B cell (primary cell): Measurements from ENCODE around the gene LPCAT1. TPM values are rescaled to one million over a fixed set of nuclear protein-coding genes. Genes with fewer than 3 reads are reported as not detected.

Experiments used
- ATAC-seq: fragments of 200-7000 bp; cut with Tn5 transposase; one replicate; pipeline ENCODE4 v1.10.0; 2021; ENCODE audit warnings: low read depth, mild to moderate bottlenecking, moderate number of reproducible peaks, moderate library complexity
- CTCF ChIA-PET: fragments of 350-600 bp; sonication (Branson Sonifier 250); formaldehyde crosslinking; loops from one replicate; lab custom pipeline; 2021; ENCODE audit warnings: antibody characterized with exemption, inconsistent platforms; lab: Charles Lee
- POLR2A ChIA-PET: fragments of 350-600 bp; sonication (Branson Sonifier 250); formaldehyde crosslinking; loops from one replicate; lab custom pipeline; 2021; ENCODE audit warnings: antibody characterized with exemption; lab: Charles Lee
- DNase-seq: peaks from one replicate; pipeline ENCODE4 v3.0.0; 2013
- H2AFZ ChIP-seq: 2 replicates; pipeline ENCODE4 v1.6.1; 2012; ENCODE audit warnings: mild to moderate bottlenecking, low read depth, low read length; ENCODE audit not compliant: insufficient read depth, poor library complexity, severe bottlenecking
- H3K27ac ChIP-seq, 2 donors: 1 replicate in 1 of 2; 2 replicates in 1 of 2; pipeline ENCODE4 v1.5.1; 2012 to 2013; ENCODE audit warnings: low read length in 2 of 2, mild to moderate bottlenecking in 2 of 2, moderate library complexity in 1 of 2
- H3K27me3 ChIP-seq, 4 experiments: fragments of 200-600 bp in 1 of 4; sonication (generic) in 1 of 4; replicated peaks in 1 of 4; 1 replicate in 2 of 4; 2 replicates in 2 of 4; pipeline versions ENCODE4 v1.6.1 to v1.7.0; 2013 to 2016; ENCODE audit warnings: low read length in 3 of 4, mild to moderate bottlenecking in 2 of 4, mixed read lengths in 1 of 4, moderate library complexity in 1 of 4; ENCODE audit not compliant: insufficient read depth in 4 of 4, control insufficient read depth in 3 of 4; ENCODE audit errors: control extremely low read depth in 1 of 4
- H3K36me3 ChIP-seq, 2 experiments: replicated peaks in 1 of 2; 1 replicate in 1 of 2; 2 replicates in 1 of 2; pipeline versions ENCODE4 v1.6.1 to v1.7.1; 2013; ENCODE audit warnings: low read length in 1 of 2; ENCODE audit not compliant: insufficient read depth in 2 of 2, control insufficient read depth in 1 of 2; ENCODE audit errors: control extremely low read depth in 1 of 2, extremely low read depth in 1 of 2
- H3K4me1 ChIP-seq, 2 donors: fragments of 200-600 bp in 1 of 2; sonication (generic) in 1 of 2; 1 replicate in 1 of 2; 2 replicates in 1 of 2; pipeline versions ENCODE4 v1.5.1 to v1.6.1; 2013 to 2017; ENCODE audit warnings: low read length in 2 of 2; ENCODE audit not compliant: control insufficient read depth in 2 of 2, insufficient read depth in 2 of 2
- H3K4me2 ChIP-seq: replicated peaks from 2 replicates; pipeline ENCODE3; 2012; ENCODE audit warnings: mild to moderate bottlenecking, low read depth, low read length; ENCODE audit not compliant: poor library complexity, severe bottlenecking
- H3K4me3 ChIP-seq, 5 experiments: fragments of 200-600 bp in 1 of 5; sonication (generic) in 1 of 5; 1 replicate in 3 of 5; 2 replicates in 2 of 5; pipeline versions ENCODE4 v1.5.1 to v1.7.0; 2011 to 2016; ENCODE audit warnings: low read length in 4 of 5, mild to moderate bottlenecking in 4 of 5, low read depth in 2 of 5, control low read depth in 1 of 5, moderate library complexity in 1 of 5; ENCODE audit not compliant: insufficient read depth in 1 of 5; ENCODE audit errors: control extremely low read depth in 1 of 5, extremely low read depth in 1 of 5
- H3K79me2 ChIP-seq: fragments of 200-600 bp; sonication (generic); one replicate; pipeline ENCODE4 v1.6.0; 2016; ENCODE audit warnings: low read length; ENCODE audit not compliant: control insufficient read depth, insufficient read depth
- H3K9ac ChIP-seq: fragments of 200-600 bp; sonication (generic); 2 replicates; pipeline ENCODE4 v1.6.1; 2017; ENCODE audit warnings: mild to moderate bottlenecking, low read length, moderate library complexity
- H3K9me3 ChIP-seq, 3 donors: one replicate each; pipeline versions ENCODE4 v1.6.1 to v1.7.1; 2013; ENCODE audit warnings: low read length in 2 of 3; ENCODE audit not compliant: control insufficient read depth in 2 of 3, insufficient read depth in 1 of 3; ENCODE audit errors: control extremely low read depth in 1 of 3
- H4K20me1 ChIP-seq: 2 replicates; pipeline ENCODE4 v1.6.0; 2012; ENCODE audit warnings: mild to moderate bottlenecking, low read length; ENCODE audit not compliant: insufficient read depth, control insufficient read depth, poor library complexity, severe bottlenecking
- H3K27ac Mint-ChIP-seq: one replicate; pipeline ENCODE4 v1.8.0; 2021; ENCODE audit warnings: mixed read lengths
- H3K27me3 Mint-ChIP-seq: one replicate; pipeline ENCODE4 v1.8.0; 2021; ENCODE audit warnings: mixed read lengths
- H3K4me1 Mint-ChIP-seq: one replicate; pipeline ENCODE4 v1.8.0; 2021; ENCODE audit warnings: mixed read lengths
- H3K4me3 Mint-ChIP-seq: one replicate; pipeline ENCODE4 v1.8.0; 2021; ENCODE audit warnings: mixed read lengths
- H3K9me3 Mint-ChIP-seq: one replicate; pipeline ENCODE4 v1.8.0; 2022; ENCODE audit warnings: mixed read lengths; ENCODE audit not compliant: insufficient read depth
- CTCF ChIP-seq: fragments of 200-600 bp; IDR thresholded peaks from one replicate; pipeline ENCODE4 v1.8.0; 2022; ENCODE audit warnings: antibody characterized with exemption, mild to moderate bottlenecking
- EZH2 ChIP-seq: IDR thresholded peaks from 2 replicates; pipeline ENCODE4 v1.6.1; 2012; ENCODE audit warnings: borderline replicate concordance, low read depth, mild to moderate bottlenecking, moderate library complexity, low read length; ENCODE audit not compliant: insufficient read depth, poor library complexity, severe bottlenecking
- WGBS: methylation state at CpG from one replicate; pipeline ENCODE4 v1.1.5; 2013; ENCODE audit warnings: missing lambda C conversion rate; ENCODE audit not compliant: insufficient coverage; 5-methylcytosine and 5-hydroxymethylcytosine counted together
- intact Hi-C: fragments of 100-400 bp; cut with micrococcal nuclease; formaldehyde crosslinking; loops from one replicate; pipeline ENCODE4 v1.10.0; 2022
- polyA plus RNA-seq: library from polyadenylated mRNA; depleted of rRNA; stranded (reverse); fragments of >200 nt; gene quantifications from 2 replicates; pipeline ENCODE4 v1.2.3, GENCODE V29; 2012
- total RNA-seq, 2 donors: library from RNA; stranded (reverse); fragments of 120-200 nt in 1 of 2; gene quantifications; 1 replicate in 1 of 2; 2 replicates in 1 of 2; pipeline versions ENCODE4 v1.2.3 to v1.2.4, GENCODE V29; 2013 to 2022

The LPCAT1 gene
- total and polyA plus RNA-seq, 2 donors (not counting 1 experiment from before 2014, with no cell fraction given) = 94.8 to 159 TPM

- intact Hi-C loops = no loop called here
- no peaks in the 10 kb centered on the region for H3K9me3 Mint-ChIP-seq
- H3K4me3 Mint-ChIP-seq = no peak overlapping the region
- TF ChIP-seq CTCF = no peak
- no peak for TF ChIP-seq EZH2
- H3K36me3 ChIP-seq = no peaks in the 10 kb centered on the region
- 89% methylated on average over 2 of the region's 2 CpGs for WGBS
- no peak for DNase-seq
- H3K4me3 ChIP-seq = no peak overlapping the region
- H3K27ac Mint-ChIP-seq = no peak overlapping the region
- H3K27me3 Mint-ChIP-seq = no peaks in the 10 kb centered on the region
- ChIA-PET POLR2A (interaction anchor here (0.7 kb wide), 1 partner anchor 265 kb away, joined by 3 read pairs; no protein-coding TSS in a partner anchor), CTCF (no interaction called here)
- no peaks in the 10 kb centered on the region for H3K4me1 ChIP-seq
- no peak overlapping the region for H2AFZ ChIP-seq
- no peak for ATAC-seq
- no peak overlapping the region for H3K4me2 ChIP-seq
- H3K9me3 ChIP-seq = peaks cover 0 to 7% (median 0%) of the 10 kb centered on the region in 3 donors
- H4K20me1 ChIP-seq = no peaks in the 10 kb centered on the region
- no peak overlapping the region for H3K9ac ChIP-seq
- peaks cover 1% of the 10 kb centered on the region for H3K4me1 Mint-ChIP-seq
- no peaks in the 10 kb centered on the region for H3K79me2 ChIP-seq
- peaks cover 0 to 5% (median 0%) of the 10 kb centered on the region in 4 experiments for H3K27me3 ChIP-seq
- no peak overlapping the region for H3K27ac ChIP-seq
Measured at GRCh38 chr5:1418238-1418920, 105.4 kb downstream of the LPCAT1 start.

- H2AFZ ChIP-seq = no peak overlapping the region
- no peaks in the 10 kb centered on the region for H3K4me1 ChIP-seq
- DNase-seq (no peak), ATAC-seq (no peak)
- Mint-ChIP-seq H3K9me3 (no peaks in the 10 kb centered on the region), H3K4me1 (peaks cover 1% of the 10 kb centered on the region), H3K27me3 (peaks cover 5% of the 10 kb centered on the region), H3K4me3 (no peak overlapping the region), H3K27ac (no peak overlapping the region)
- CTCF ChIA-PET = no interaction called here
- no peak overlapping the region for H3K4me3 ChIP-seq
- H3K79me2 ChIP-seq = no peaks in the 10 kb centered on the region
- intact Hi-C loops = no loop called here
- no peaks in the 10 kb centered on the region for H3K36me3 ChIP-seq
- no peak overlapping the region for H3K27ac ChIP-seq
- POLR2A ChIA-PET = no interaction called here
- peaks cover 0 to 7% (median 0%) of the 10 kb centered on the region in 3 donors for H3K9me3 ChIP-seq
- H3K9ac ChIP-seq = no peak overlapping the region
- peaks cover 0 to 5% (median 0%) of the 10 kb centered on the region in 4 experiments for H3K27me3 ChIP-seq
- no peak for TF ChIP-seq EZH2
- TF ChIP-seq CTCF = no peak
- 71% methylated on average over 6 of the region's 6 CpGs for WGBS
- no peak overlapping the region for H3K4me2 ChIP-seq
- no peaks in the 10 kb centered on the region for H4K20me1 ChIP-seq
Measured at GRCh38 chr5:1417586-1418225, 106.1 kb downstream of the LPCAT1 start.
